KG1 (cell line): ENCODE measurements around the gene FBXO31.
"Not testable (repeated sequence)": the region's sequence is repeated elsewhere in the genome, so short reads cannot be mapped to it uniquely, and the experiment has no call there.

ENCODE experiments used
- DNase-seq: peaks from one replicate; lab custom pipeline; 2025; lab: John Stamatoyannopoulos, UW

Gene FBXO31

GRCh38 chr16:87410968-87411367 lies 27.4 kb upstream of the FBXO31 start:
- DNase-seq: no peak

- no peak for DNase-seq
These were observed 27.0 kb upstream of the FBXO31 start for GRCh38 chr16:87410530-87410929.

GRCh38 chr16:87409781-87410180 lies 26.2 kb upstream of the FBXO31 start:
- no peak for DNase-seq

GRCh38 chr16:87409153-87409552 lies 25.6 kb upstream of the FBXO31 start:
- DNase-seq: no peak

- DNase-seq: peak; percentile 88
These were observed 24.0 kb upstream of the FBXO31 start for GRCh38 chr16:87407511-87408112.

- DNase-seq: no peak
These were observed 23.0 kb upstream of the FBXO31 start for GRCh38 chr16:87406495-87407088.

GRCh38 chr16:87404764-87405625 lies 21.4 kb upstream of the FBXO31 start:
- no peak for DNase-seq

GRCh38 chr16:87395181-87395842 lies 11.7 kb upstream of the FBXO31 start:
- no peak for DNase-seq

GRCh38 chr16:87393680-87394055 lies 10.1 kb upstream of the FBXO31 start:
- no peak for DNase-seq

- no peak for DNase-seq
These were observed 9.5 kb upstream of the FBXO31 start for GRCh38 chr16:87392821-87393679.

GRCh38 chr16:87391950-87392820 lies 8.6 kb upstream of the FBXO31 start, which contains the start of gene MAP1LC3B:
TSS of gene MAP1LC3B (plus strand) at chr16:87392336. CDS start at chr16:87392428, 92 bp downstream.
- peak; percentile 94 for DNase-seq

- DNase-seq: no peak
These were observed 7.9 kb upstream of the FBXO31 start for GRCh38 chr16:87391324-87391949.

GRCh38 chr16:87390641-87391323 lies 7.2 kb upstream of the FBXO31 start:
- DNase-seq: no peak

GRCh38 chr16:87389914-87390313 lies 6.3 kb upstream of the FBXO31 start:
- not testable (repeated sequence) for DNase-seq

GRCh38 chr16:87389245-87389644 lies 5.7 kb upstream of the FBXO31 start:
- DNase-seq: no peak

- DNase-seq: no peak
These were observed 5.2 kb upstream of the FBXO31 start for GRCh38 chr16:87388818-87389134.

GRCh38 chr16:87387942-87388817 lies 4.6 kb upstream of the FBXO31 start:
- peak; percentile 81 for DNase-seq

GRCh38 chr16:87384875-87385167 lies 1.2 kb upstream of the FBXO31 start:
- not testable (repeated sequence) for DNase-seq
